ENCODE results near the gene CRB3. TPM values are rescaled to one million over a fixed set of nuclear protein-coding genes. Genes with fewer than 3 reads are reported as not detected.
"Not testable (repeated sequence)": the region's sequence is repeated elsewhere in the genome, so short reads cannot be mapped to it uniquely, and the experiment has no call there.

CRB3 gene
- polyA plus RNA-seq, 2 of the 4 experiments (the other 2 are of a cell fraction): 1.9 to 5.7 TPM

DNA sequence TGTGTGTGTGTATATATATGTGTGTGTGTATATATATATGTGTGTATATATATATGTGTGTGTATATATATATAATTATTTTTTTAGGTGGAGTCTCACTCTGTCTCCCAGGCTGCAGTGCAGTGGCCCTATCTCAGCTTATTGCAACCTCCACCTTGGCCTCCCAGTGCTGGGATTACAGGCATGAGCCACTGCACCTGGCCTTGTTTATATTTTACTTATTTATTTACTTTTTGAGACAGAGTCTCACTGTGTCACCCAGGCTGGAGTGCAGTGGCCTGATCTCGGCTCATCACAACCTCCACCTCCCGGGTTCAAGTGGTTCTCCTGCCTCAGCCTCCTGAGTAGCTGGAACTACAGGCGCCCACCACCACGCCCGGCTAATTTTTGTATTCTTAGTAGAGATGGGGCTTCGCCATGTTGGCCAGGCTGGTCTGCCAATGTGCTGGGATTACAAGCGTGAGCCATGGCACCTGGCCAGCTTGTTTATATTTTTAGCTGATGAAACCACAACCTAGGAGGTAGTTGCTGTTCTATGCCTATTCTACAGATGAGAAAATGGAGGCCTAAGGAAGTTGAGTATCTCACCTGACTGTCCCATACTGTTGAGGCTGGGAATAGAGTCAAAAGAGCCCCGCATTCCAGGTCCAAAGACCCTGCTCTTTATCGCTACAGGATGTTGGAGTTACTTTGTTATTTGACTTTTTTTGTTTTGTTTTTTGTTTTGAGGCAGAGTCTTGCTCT lies 44.1 kb downstream of the CRB3 start:
- H3K4me1 ChIP-seq; H3K9me3 ChIP-seq; FAIRE-seq; H3K27ac ChIP-seq; H3K4me2 ChIP-seq; POLR2A ChIA-PET; DNase-seq (ENCODE audit: low read depth in 1 of 2, low spot score in 1 of 2); ATAC-seq; H3K4me3 ChIP-seq: not testable (repeated sequence)
- CTCF ChIA-PET: interaction anchor here (0.7 to 3.0 kb wide), 3 partner anchors 9 to 360 kb away, joined by 3 to 10 read pairs (median 3); no protein-coding TSS in a partner anchor
- 82% methylated on average over 9 of the region's 9 CpGs for WGBS (ENCODE audit: missing lambda C conversion rate)

GRCh38 chr19:6509118-6509971 lies 45.3 kb downstream of the CRB3 start:
- H3K4me3 ChIP-seq: no peak overlapping the region
- no peaks in the 10 kb centered on the region for H3K9me3 ChIP-seq
- H3K4me1 ChIP-seq: peaks cover 4% of the 10 kb centered on the region; the same call in 1 of the 3 replicates
- peak in 1 of 2 experiments; percentile 19 for DNase-seq (ENCODE audit: low read depth in 1 of 2, low spot score in 1 of 2)
- CTCF ChIA-PET: interaction anchor here (3.0 kb wide), 1 partner anchor 8 kb away, joined by 10 read pairs; no protein-coding TSS in a partner anchor
- POLR2A ChIA-PET: no interaction called here
- TF ChIP-seq PBX3 (IDR thresholded peaks at IDR 0.05) (no peak), USF2 (IDR thresholded peaks at IDR 0.05) (peak; percentile 49)
- FAIRE-seq: no peak
- no peak overlapping the region for H3K4me2 ChIP-seq
- H3K27ac ChIP-seq: peak overlapping the region; percentile 39 to 60; a peak in 3 of 6 replicates
- 61% methylated on average over 13 of the region's 20 CpGs for WGBS (ENCODE audit: missing lambda C conversion rate)
- ATAC-seq: peak; percentile 20 to 30; a peak in 3 of 6 replicates

DNA sequence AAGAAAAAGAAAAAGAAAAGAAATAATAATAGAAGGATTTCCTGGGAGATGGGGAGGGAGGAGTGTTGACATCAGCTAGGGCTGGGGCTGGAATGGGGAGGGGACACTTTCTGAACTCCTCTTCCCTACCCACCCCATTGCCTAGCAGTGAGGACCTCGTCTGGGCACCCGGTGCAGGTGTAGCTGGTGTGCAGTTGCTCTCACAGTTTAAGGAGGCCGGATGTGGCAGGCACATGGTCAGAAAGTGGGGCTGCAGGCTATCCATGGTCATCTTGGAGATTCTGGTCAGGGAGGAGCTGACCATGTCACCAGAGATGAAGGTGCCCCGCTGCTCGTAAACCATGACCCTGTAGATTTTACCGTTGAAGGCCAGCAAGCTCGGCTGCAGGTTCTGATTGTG lies 46.5 kb downstream of the CRB3 start:
- ATAC-seq (no peak), DNase-seq (ENCODE audit: low read depth in 1 of 2, low spot score in 1 of 2) (no peak), FAIRE-seq (no peak)
- WGBS (ENCODE audit: missing lambda C conversion rate): 82% methylated on average over 6 of the region's 7 CpGs
- Histone ChIP-seq H3K4me3 (no peak overlapping the region), H3K9me3 (no peaks in the 10 kb centered on the region), H3K27ac (no peak overlapping the region), H3K4me1 (peaks cover 4% of the 10 kb centered on the region; the same call in 1 of the 3 replicates), H3K4me2 (no peak overlapping the region)
- CTCF ChIA-PET: interaction anchor here (0.8 to 1.6 kb wide), 2 partner anchors 122 to 227 kb away, joined by 3 read pairs; partner anchors contain the start of gene GPR108
- POLR2A ChIA-PET: interaction anchor here (0.7 kb wide), 1 partner anchor 20 kb away, joined by 3 read pairs; the partner anchor contains the start of gene TNFSF9
- TF ChIP-seq PBX3 (IDR thresholded peaks at IDR 0.05) (no peak), HOXB13 (CRISPR knock-in tag; IDR thresholded peaks at IDR 0.05; ENCODE audit: low read depth) (no peak), NFE2L2 (conservative IDR thresholded peaks at IDR 0.05; ENCODE audit: low read length) (no peak), BHLHE40 (IDR thresholded peaks at IDR 0.05; ENCODE audit: low read depth, low read length) (no peak), KDM5A (IDR thresholded peaks at IDR 0.05) (no peak), GATA3 (IDR thresholded peaks at IDR 0.05; ENCODE audit: borderline replicate concordance) (no peak), POLR2A (IDR thresholded peaks at IDR 0.05; ENCODE audit: low read length) (no peak), HDAC2 (IDR thresholded peaks at IDR 0.05) (no peak), FOXS1 (CRISPR knock-in tag; IDR thresholded peaks at IDR 0.05) (no peak), RARB (CRISPR knock-in tag; IDR thresholded peaks at IDR 0.05) (no peak), SREBF2 (IDR thresholded peaks at IDR 0.05) (no peak), ESRRA (IDR thresholded peaks at IDR 0.05; ENCODE audit: borderline replicate concordance, low read length) (no peak)
- TF ChIP-seq, protein P1, sequence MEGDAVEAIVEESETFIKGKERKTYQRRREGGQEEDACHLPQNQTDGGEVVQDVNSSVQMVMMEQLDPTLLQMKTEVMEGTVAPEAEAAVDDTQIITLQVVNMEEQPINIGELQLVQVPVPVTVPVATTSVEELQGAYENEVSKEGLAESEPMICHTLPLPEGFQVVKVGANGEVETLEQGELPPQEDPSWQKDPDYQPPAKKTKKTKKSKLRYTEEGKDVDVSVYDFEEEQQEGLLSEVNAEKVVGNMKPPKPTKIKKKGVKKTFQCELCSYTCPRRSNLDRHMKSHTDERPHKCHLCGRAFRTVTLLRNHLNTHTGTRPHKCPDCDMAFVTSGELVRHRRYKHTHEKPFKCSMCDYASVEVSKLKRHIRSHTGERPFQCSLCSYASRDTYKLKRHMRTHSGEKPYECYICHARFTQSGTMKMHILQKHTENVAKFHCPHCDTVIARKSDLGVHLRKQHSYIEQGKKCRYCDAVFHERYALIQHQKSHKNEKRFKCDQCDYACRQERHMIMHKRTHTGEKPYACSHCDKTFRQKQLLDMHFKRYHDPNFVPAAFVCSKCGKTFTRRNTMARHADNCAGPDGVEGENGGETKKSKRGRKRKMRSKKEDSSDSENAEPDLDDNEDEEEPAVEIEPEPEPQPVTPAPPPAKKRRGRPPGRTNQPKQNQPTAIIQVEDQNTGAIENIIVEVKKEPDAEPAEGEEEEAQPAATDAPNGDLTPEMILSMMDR (IDR thresholded peaks at IDR 0.05): no peak
- TF ChIP-seq, protein P2, sequence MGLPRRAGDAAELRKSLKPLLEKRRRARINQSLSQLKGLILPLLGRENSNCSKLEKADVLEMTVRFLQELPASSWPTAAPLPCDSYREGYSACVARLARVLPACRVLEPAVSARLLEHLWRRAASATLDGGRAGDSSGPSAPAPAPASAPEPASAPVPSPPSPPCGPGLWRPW (IDR thresholded peaks at IDR 0.05): no peak
- TF ChIP-seq, protein P3, sequence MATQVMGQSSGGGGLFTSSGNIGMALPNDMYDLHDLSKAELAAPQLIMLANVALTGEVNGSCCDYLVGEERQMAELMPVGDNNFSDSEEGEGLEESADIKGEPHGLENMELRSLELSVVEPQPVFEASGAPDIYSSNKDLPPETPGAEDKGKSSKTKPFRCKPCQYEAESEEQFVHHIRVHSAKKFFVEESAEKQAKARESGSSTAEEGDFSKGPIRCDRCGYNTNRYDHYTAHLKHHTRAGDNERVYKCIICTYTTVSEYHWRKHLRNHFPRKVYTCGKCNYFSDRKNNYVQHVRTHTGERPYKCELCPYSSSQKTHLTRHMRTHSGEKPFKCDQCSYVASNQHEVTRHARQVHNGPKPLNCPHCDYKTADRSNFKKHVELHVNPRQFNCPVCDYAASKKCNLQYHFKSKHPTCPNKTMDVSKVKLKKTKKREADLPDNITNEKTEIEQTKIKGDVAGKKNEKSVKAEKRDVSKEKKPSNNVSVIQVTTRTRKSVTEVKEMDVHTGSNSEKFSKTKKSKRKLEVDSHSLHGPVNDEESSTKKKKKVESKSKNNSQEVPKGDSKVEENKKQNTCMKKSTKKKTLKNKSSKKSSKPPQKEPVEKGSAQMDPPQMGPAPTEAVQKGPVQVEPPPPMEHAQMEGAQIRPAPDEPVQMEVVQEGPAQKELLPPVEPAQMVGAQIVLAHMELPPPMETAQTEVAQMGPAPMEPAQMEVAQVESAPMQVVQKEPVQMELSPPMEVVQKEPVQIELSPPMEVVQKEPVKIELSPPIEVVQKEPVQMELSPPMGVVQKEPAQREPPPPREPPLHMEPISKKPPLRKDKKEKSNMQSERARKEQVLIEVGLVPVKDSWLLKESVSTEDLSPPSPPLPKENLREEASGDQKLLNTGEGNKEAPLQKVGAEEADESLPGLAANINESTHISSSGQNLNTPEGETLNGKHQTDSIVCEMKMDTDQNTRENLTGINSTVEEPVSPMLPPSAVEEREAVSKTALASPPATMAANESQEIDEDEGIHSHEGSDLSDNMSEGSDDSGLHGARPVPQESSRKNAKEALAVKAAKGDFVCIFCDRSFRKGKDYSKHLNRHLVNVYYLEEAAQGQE (IDR thresholded peaks at IDR 0.05): no peak

Measured in A549 (cell line).